ENCODE results near the gene MAST4.
A peak's percentile ranks its signal among the peaks of the same experiment; 100 is the strongest.

Gene MAST4

DNA sequence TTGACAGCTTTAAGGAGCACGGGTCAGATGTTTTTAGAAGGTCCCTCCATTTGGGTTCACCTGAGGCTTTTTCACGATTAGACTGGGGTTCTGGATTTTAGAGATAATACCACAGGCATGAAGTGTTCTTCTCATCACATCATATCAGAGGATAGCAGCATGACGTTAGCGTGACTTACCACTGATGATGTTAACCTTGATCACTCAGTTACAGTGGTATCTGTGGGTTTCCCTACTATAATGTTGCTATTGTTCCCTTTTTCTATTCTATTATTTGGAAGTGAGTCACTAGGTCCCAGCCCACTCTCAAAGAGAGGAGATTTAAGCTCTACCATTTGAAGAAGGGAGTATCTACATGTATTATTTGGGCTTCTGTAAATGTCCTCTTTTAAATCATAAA is 300.0 kb downstream of the MAST4 start:
- Histone ChIP-seq H3K9ac (no peak overlapping the region), H3K27ac (peak overlapping the region; percentile 83), H3K4me2 (ENCODE audit: low read length) (no peak overlapping the region), H3K36me3 (ENCODE audit: control insufficient read depth, insufficient read depth, low read length) (no peaks in the 10 kb centered on the region), H3K27me3 (ENCODE audit: control insufficient read depth, insufficient read depth, low read length) (no peaks in the 10 kb centered on the region), H3K4me1 (peaks cover 55% of the 10 kb centered on the region), H2AFZ (no peak overlapping the region), H3K79me2 (peaks cover 19% of the 10 kb centered on the region), H3K9me3 (ENCODE audit: control insufficient read depth, low read length) (no peaks in the 10 kb centered on the region), H3K4me3 (ENCODE audit: low read depth, low read length) (no peak overlapping the region)
- no peak for TF ChIP-seq CTCF (IDR thresholded peaks at IDR 0.05)

DNA sequence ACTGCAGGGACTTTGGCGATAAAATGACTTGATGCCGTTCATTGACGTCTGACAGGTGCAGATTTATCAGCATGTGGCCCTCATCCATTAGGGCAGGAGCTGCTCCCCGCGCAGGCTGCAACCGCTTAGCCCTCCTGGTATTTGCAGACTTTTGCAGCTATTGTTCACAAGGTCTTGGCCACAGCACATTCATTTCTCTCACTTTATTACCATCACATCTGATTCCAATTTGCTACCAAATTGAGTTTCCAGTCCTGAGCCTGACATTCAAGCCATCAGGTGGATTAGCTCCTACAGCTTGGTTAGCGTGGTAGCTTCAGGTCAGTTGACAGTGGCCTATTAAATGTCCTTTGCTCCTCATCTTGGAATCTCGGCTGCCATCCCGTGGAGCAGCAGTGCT is 301.2 kb downstream of the MAST4 start:
- Histone ChIP-seq H3K4me1 (peaks cover 56% of the 10 kb centered on the region), H3K9me3 (ENCODE audit: control insufficient read depth, low read length) (no peaks in the 10 kb centered on the region), H2AFZ (peak overlapping the region; percentile 13), H3K9ac (no peak overlapping the region), H3K4me2 (ENCODE audit: low read length) (no peak overlapping the region), H3K4me3 (ENCODE audit: low read depth, low read length) (no peak overlapping the region), H3K27ac (peak overlapping the region; percentile 83), H3K79me2 (peaks cover 8% of the 10 kb centered on the region), H3K27me3 (ENCODE audit: control insufficient read depth, insufficient read depth, low read length) (no peaks in the 10 kb centered on the region), H3K36me3 (ENCODE audit: control insufficient read depth, insufficient read depth, low read length) (no peaks in the 10 kb centered on the region)
- TF ChIP-seq CTCF (IDR thresholded peaks at IDR 0.05), result peak; percentile 61

- Histone ChIP-seq H3K79me2 (peaks cover 10% of the 10 kb centered on the region), H3K27ac (peak overlapping the region; percentile 83), H3K4me3 (ENCODE audit: low read depth, low read length) (no peak overlapping the region), H3K4me2 (ENCODE audit: low read length) (peak overlapping the region; percentile 10), H3K4me1 (peaks cover 56% of the 10 kb centered on the region), H3K27me3 (ENCODE audit: control insufficient read depth, insufficient read depth, low read length) (no peaks in the 10 kb centered on the region), H2AFZ (peak overlapping the region; percentile 2), H3K9me3 (ENCODE audit: control insufficient read depth, low read length) (no peaks in the 10 kb centered on the region), H3K9ac (no peak overlapping the region), H3K36me3 (ENCODE audit: control insufficient read depth, insufficient read depth, low read length) (no peaks in the 10 kb centered on the region)
- no peak for TF ChIP-seq CTCF (IDR thresholded peaks at IDR 0.05)
Observed at GRCh38 chr5:66898241-66898995, 302.2 kb downstream of the MAST4 start.

GRCh38 chr5:66903218-66903617 is 307.0 kb downstream of the MAST4 start:
- Histone ChIP-seq H3K9ac (no peak overlapping the region), H2AFZ (no peak overlapping the region), H3K27me3 (ENCODE audit: control insufficient read depth, insufficient read depth, low read length) (no peaks in the 10 kb centered on the region), H3K27ac (no peak overlapping the region), H3K4me3 (ENCODE audit: low read depth, low read length) (no peak overlapping the region), H3K4me1 (peaks cover 39% of the 10 kb centered on the region), H3K36me3 (ENCODE audit: control insufficient read depth, insufficient read depth, low read length) (no peaks in the 10 kb centered on the region), H3K4me2 (ENCODE audit: low read length) (no peak overlapping the region), H3K9me3 (ENCODE audit: control insufficient read depth, low read length) (no peaks in the 10 kb centered on the region), H3K79me2 (peaks cover 35% of the 10 kb centered on the region)
- TF ChIP-seq CTCF (IDR thresholded peaks at IDR 0.05), result no peak

DNA sequence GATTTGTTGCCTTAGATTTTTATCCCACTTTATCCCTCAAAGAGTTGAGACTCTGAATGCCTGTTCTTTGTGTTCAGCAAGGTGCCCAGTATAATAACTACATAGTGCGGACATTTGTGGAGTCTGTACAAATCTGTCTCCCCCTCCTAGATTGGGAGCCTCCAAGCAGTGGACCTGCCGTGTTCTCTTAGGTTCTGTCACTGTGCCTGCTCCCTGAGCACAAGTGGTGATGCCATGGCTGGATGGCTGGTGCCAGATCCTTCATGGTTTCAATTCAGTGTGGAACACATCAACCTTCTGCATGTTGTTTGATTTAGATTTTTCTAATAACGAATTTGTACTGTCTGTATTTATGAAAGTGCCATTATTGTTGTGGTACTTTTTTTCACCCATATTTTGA is 307.5 kb downstream of the MAST4 start:
- Histone ChIP-seq H3K36me3 (ENCODE audit: control insufficient read depth, insufficient read depth, low read length) (no peaks in the 10 kb centered on the region), H2AFZ (no peak overlapping the region), H3K79me2 (peaks cover 40% of the 10 kb centered on the region), H3K4me2 (ENCODE audit: low read length) (no peak overlapping the region), H3K4me3 (ENCODE audit: low read depth, low read length) (no peak overlapping the region), H3K27me3 (ENCODE audit: control insufficient read depth, insufficient read depth, low read length) (no peaks in the 10 kb centered on the region), H3K9me3 (ENCODE audit: control insufficient read depth, low read length) (no peaks in the 10 kb centered on the region), H3K27ac (no peak overlapping the region), H3K4me1 (peaks cover 34% of the 10 kb centered on the region), H3K9ac (no peak overlapping the region)
- no peak for TF ChIP-seq CTCF (IDR thresholded peaks at IDR 0.05)
